Lower leg skin (tissue), 4 donors: ENCODE measurements around the gene HUS1. TPM values are rescaled to one million over a fixed set of nuclear protein-coding genes. Genes with fewer than 3 reads are reported as not detected.
"Not testable (repeated sequence)": the region's sequence is repeated elsewhere in the genome, so short reads cannot be mapped to it uniquely, and the experiment has no call there.

ENCODE experiments used
- DNase-seq, 2 donors: peaks; one replicate each; pipeline ENCODE4 v3.0.0-alpha.2; 2019; ENCODE audit warnings: low spot score in 2 of 2
- H3K4me3 ChIP-seq: fragments of 200-600 bp; sonication (generic); 2 replicates; pipeline ENCODE4 v1.5.1; 2017; ENCODE audit warnings: mild to moderate bottlenecking, low read depth; ENCODE audit not compliant: poor library complexity, severe bottlenecking
- POLR2A ChIP-seq, 2 donors: fragments of 450-650 bp; IDR thresholded peaks; one replicate each; pipeline ENCODE4 v1.6.1; 2016 to 2017; ENCODE audit warnings: antibody characterized with exemption in 2 of 2, mild to moderate bottlenecking in 1 of 2, moderate library complexity in 1 of 2
- WGBS, 2 donors: methylation state at CpG; one replicate each; pipeline ENCODE4 v1.1.5; 2018; 5-methylcytosine and 5-hydroxymethylcytosine counted together
- intact Hi-C: fragments of 100-400 bp; cut with DNase I; formaldehyde crosslinking; loops from one replicate; pipeline ENCODE4 v1.15.0; 2023; ENCODE audit warnings: low total_unique reads
- total RNA-seq, 4 donors: library from RNA; depleted of rRNA; stranded (reverse); fragments of >200 nt; gene quantifications; one replicate each; pipeline ENCODE4 v1.1.0, GENCODE V29; 2016
- TF ChIP-seq, protein P1 (sequence below), 3 donors: fragments of 450-650 bp; IDR thresholded peaks; one replicate each; pipeline ENCODE4 v1.5.1; 2016; ENCODE audit warnings: antibody characterized with exemption in 3 of 3, mild to moderate bottlenecking in 3 of 3, moderate library complexity in 2 of 3

HUS1 gene
- total RNA-seq, 4 donors from 2014 or later, result 13.8 to 74.1 (median 29.3) TPM

DNA sequence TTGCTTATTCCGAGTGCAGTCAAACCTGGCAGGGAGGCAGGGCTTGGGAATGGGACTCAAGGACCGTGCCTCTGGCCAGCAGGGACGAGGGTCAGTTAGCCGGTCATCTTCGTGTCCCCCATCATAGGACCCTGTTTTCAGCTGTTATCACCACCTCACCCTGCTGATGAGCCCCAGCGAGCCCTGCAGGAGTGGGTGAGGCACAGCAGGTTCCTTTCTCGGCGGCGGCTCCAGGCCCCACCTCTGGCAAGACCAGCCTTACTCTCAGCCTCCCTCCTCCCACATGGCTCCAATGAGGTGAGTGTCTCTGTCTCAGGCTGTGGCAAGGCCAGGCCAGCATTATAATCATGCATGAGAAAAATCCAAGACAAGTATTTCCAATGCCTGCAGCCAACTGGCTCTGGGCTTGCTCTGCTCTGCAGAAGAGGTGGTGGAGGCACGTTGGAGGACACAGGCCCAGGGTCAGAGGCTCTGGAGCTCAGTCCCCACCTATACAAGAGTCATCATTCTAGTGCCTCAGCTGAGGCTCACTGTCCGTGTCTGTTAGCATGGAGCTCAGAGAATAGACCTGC lies 46.9 kb downstream of the HUS1 start:
- no peak for TF ChIP-seq POLR2A (IDR thresholded peaks at IDR 0.05)
- TF ChIP-seq, protein P1, sequence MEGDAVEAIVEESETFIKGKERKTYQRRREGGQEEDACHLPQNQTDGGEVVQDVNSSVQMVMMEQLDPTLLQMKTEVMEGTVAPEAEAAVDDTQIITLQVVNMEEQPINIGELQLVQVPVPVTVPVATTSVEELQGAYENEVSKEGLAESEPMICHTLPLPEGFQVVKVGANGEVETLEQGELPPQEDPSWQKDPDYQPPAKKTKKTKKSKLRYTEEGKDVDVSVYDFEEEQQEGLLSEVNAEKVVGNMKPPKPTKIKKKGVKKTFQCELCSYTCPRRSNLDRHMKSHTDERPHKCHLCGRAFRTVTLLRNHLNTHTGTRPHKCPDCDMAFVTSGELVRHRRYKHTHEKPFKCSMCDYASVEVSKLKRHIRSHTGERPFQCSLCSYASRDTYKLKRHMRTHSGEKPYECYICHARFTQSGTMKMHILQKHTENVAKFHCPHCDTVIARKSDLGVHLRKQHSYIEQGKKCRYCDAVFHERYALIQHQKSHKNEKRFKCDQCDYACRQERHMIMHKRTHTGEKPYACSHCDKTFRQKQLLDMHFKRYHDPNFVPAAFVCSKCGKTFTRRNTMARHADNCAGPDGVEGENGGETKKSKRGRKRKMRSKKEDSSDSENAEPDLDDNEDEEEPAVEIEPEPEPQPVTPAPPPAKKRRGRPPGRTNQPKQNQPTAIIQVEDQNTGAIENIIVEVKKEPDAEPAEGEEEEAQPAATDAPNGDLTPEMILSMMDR (IDR thresholded peaks at IDR 0.05), result no peak
- intact Hi-C loops, result no loop called here
- H3K4me3 ChIP-seq, result no peak overlapping the region
- 52 to 73% methylated on average over 10 to 11 of the region's 11 CpGs for WGBS, 2 donors
- DNase-seq, result peak in 1 of 2 donors; percentile 82

DNA sequence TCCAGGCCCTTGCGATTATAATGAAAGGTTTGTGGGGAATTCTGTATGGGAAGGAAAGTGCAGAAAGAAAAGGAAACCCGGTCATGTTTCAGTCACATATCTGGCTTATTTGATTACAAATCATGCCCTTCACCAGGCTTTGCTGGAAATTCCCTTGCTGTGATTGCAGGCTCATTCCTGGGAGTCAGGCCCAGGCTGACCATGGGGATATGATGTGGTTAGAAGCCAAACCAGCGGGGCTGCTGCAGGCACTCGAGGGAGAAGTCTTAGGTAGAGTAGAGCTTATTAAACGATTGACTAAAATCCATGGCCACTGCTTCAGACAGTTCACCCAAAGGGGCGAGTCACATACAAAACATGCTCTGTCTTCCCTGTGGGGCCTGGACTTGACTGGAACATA lies 47.4 kb downstream of the HUS1 start:
- WGBS, 2 donors, result 46 to 52% methylated on average over 6 of the region's 6 CpGs
- intact Hi-C loops, result no loop called here

DNA sequence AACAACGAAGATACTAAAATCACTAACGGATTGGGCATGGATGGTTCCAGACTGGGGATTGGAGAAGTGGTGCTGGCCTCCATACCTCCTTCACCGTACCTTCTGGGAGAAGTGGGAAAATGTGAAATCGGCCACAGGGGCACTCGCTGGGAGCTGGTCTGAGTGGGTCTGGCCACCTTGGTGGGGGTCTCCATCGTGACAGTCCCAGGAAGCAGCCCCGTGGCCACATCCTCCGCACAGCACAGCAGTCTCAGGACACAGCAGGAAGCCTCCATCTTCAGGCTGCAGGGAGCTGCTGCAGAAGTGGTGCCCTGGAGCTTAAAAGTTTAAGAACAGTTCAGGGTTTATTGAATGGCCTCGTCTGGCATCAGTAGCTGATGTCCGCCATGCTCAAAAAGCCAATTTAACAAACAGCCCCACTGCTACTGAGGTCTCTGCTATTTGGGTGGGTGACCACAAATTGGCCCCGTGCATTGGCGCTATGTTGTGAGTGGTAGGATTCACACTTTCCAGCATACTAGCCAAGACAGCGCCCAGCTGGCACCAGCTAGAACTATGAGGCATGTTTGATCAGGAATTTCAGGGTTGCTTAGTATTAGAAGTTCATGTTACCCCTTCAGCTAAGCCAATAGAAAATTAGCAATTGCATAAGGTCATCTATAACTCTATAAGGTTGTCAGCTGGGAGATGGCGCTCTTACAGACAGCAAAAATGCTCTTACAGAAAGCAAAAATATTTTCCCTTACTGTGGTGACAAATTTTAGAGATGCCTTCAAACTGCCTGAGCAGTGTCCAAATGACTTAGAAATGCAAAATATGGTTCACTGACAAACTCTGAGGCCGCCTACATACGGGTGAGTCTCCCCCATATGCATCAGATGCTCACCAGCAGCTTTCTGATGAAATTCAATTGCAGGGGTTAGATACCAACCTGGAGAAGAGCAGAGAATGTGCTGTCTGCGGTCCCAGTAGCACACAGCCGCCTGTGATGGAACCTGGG lies 48.1 kb downstream of the HUS1 start:
- DNase-seq, result peak in 1 of 2 donors; percentile 72
- WGBS, 2 donors, result 76 to 85% methylated on average over 18 of the region's 18 CpGs
- TF ChIP-seq, protein P1 (IDR thresholded peaks at IDR 0.05), result no peak
- no peak for TF ChIP-seq POLR2A (IDR thresholded peaks at IDR 0.05)
- no peak overlapping the region for H3K4me3 ChIP-seq
- intact Hi-C loops, result no loop called here

More for the DNA sequence above, 47.4 kb downstream of the HUS1 start:
- no peak for TF ChIP-seq POLR2A (IDR thresholded peaks at IDR 0.05)
- TF ChIP-seq, protein P1 (IDR thresholded peaks at IDR 0.05), result no peak
- no peak overlapping the region for H3K4me3 ChIP-seq
- DNase-seq, result no peak

DNA sequence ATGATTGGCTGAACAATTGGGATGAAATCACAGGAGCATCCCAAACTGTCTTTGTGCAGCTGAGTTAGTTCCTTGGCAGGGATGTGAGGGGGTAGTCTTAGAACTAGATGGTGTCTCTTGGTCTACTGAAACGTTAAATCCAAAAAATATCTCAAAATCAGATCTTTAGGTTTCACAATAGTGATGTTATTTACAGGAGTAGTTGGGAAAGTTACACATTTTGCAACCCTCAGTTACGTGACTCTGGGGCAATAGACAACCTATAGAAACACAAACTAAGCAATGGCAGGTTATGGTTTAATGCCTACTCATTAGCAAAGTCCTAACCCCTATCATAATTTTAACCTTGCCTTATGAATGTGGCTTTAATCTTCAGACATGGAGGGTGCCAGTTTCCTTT lies 55.1 kb downstream of the HUS1 start:
- WGBS, 2 donors, result 73 to 75% methylated on average over 2 of the region's 2 CpGs
- no peak for DNase-seq
- H3K4me3 ChIP-seq, result no peak overlapping the region
- no peak for TF ChIP-seq POLR2A (IDR thresholded peaks at IDR 0.05)
- TF ChIP-seq, protein P1 (IDR thresholded peaks at IDR 0.05), result no peak
- intact Hi-C loops, result no loop called here

DNA sequence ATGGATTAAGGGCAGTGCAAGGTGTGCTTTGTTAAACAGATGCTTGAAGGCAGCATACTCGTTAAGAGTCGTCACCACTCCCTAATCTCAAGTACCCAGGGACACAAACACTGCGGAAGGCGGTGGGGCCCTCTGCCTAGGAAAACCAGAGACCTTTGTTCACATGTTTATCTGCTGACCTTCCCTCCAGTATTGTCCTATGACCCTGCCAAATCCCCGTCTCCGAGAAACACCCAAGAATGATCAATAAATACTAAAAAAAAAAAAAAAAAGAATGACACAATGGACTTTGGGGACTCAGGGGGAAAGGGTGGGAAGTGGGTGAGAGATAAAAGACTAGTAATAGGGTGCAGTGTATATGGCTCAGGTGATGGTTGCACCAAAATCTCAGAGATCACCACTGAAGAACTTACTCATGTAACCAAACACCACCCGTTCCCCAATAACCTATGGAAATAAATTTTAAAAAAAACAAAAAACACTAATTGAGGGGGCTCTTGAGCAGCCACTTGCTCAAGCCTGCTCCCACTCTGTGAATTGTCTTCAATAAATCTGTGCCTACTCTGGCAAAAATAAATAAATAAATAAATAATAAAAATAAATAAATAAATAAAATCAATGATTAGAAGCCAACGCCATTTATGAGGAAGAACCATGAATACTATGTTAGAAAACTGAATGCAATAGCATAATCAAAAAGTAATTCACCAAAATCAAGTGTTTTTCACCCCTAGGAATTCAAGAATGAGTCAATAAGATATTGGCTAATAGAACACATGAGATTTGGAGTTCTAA lies 56.1 kb downstream of the HUS1 start:
- 80 to 84% methylated on average over 8 of the region's 8 CpGs for WGBS, 2 donors
- intact Hi-C loops, DNase-seq, H3K4me3 ChIP-seq: not testable (repeated sequence)

DNA sequence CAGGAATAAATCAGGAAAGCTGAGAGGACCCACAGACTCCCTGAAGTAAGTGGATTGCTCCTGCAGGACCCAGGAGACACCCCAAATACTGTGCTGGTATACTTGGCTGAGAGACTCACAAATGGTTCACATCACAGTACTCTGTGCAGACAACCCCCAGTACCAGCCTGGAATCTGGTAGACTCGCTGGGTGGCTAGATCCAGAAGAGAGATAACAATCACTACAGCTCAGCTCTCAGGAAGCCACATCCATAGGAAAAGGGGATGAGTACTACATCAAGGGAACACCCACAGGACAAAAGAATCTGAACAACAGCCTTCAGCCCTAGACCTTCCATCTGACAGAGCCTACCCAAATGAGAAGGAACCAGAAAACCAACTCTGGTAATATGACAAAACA lies 62.9 kb downstream of the HUS1 start:
- WGBS, 2 donors, result 60 to 73% methylated on average over 1 of the region's 1 CpG
- intact Hi-C loops, H3K4me3 ChIP-seq: not testable (repeated sequence)
- DNase-seq, result peak in 1 of 2 donors; percentile 29
